DND-41 (cell line): ENCODE results near the gene PEA15.

Source experiments
- CTCF ChIP-seq: IDR thresholded peaks from 2 replicates; pipeline ENCODE4 v1.5.1; 2012; ENCODE audit warnings: borderline replicate concordance, low read length, moderate library complexity, mild to moderate bottlenecking; ENCODE audit not compliant: poor library complexity, severe bottlenecking; ENCODE audit errors: extremely low read depth
- EZH2 ChIP-seq: IDR thresholded peaks from 3 replicates; pipeline ENCODE4 v1.6.1; 2012; ENCODE audit warnings: borderline replicate concordance, low read depth, mild to moderate bottlenecking, moderate library complexity, low read length, inconsistent platforms; ENCODE audit not compliant: severe bottlenecking

- no peak for TF ChIP-seq EZH2
- no peak for TF ChIP-seq CTCF
Observed at GRCh38 chr1:160264795-160265307, 59.7 kb downstream of the PEA15 start.
